Neural progenitor cell (in vitro differentiated cells): ENCODE data around the gene PLEKHA7. TPM values are rescaled to one million over a fixed set of nuclear protein-coding genes. Genes with fewer than 3 reads are reported as not detected.

Experiments
- DNase-seq: peaks from one replicate; pipeline ENCODE4 v3.0.0-alpha.2; 2016; ENCODE audit warnings: low spot score
- H2AFZ ChIP-seq: fragments of 200-600 bp; sonication (generic); replicated peaks from 2 replicates; pipeline ENCODE4 v1.6.1; 2016; ENCODE audit warnings: antibody characterized with exemption
- H3F3A ChIP-seq: fragments of 200-600 bp; sonication (generic); 2 replicates; pipeline ENCODE4 v1.6.1; 2016; ENCODE audit warnings: antibody characterized with exemption, low read depth
- H3K27ac ChIP-seq: fragments of 200-600 bp; sonication (generic); 2 replicates; pipeline ENCODE4 v1.5.1; 2016; ENCODE audit warnings: mild to moderate bottlenecking
- H3K27me3 ChIP-seq: fragments of 200-600 bp; sonication (generic); 2 replicates; pipeline ENCODE4 v1.6.1; 2016; ENCODE audit warnings: mild to moderate bottlenecking, moderate library complexity
- H3K36me3 ChIP-seq: fragments of 200-600 bp; sonication (generic); 2 replicates; pipeline ENCODE4 v1.5.1; 2016
- H3K4me1 ChIP-seq: fragments of 200-600 bp; sonication (generic); 2 replicates; pipeline ENCODE4 v1.6.1; 2016; ENCODE audit warnings: mixed run types
- H3K4me2 ChIP-seq: fragments of 200-600 bp; sonication (generic); 2 replicates; pipeline ENCODE4 v1.6.1; 2016
- H3K4me3 ChIP-seq: fragments of 200-600 bp; sonication (generic); 2 replicates; pipeline ENCODE4 v1.5.1; 2016
- H3K79me2 ChIP-seq: fragments of 200-600 bp; sonication (generic); 2 replicates; pipeline ENCODE4 v1.6.1; 2016; ENCODE audit warnings: low read depth
- H3K9ac ChIP-seq: fragments of 200-600 bp; sonication (generic); 2 replicates; pipeline ENCODE4 v1.6.1; 2016
- H3K9me3 ChIP-seq: fragments of 200-600 bp; sonication (generic); 2 replicates; pipeline ENCODE4 v1.5.1; 2016; ENCODE audit warnings: low read depth
- H4K20me1 ChIP-seq: fragments of 200-600 bp; sonication (generic); 2 replicates; pipeline ENCODE4 v1.6.1; 2016; ENCODE audit warnings: low read depth
- H3K27ac Mint-ChIP-seq: 3 replicates; pipeline ENCODE4 v1.8.0; 2021; ENCODE audit warnings: mixed read lengths
- H3K27me3 Mint-ChIP-seq: 2 replicates; pipeline ENCODE4 v1.8.0; 2022; ENCODE audit warnings: low read depth, mild to moderate bottlenecking, inconsistent platforms, moderate library complexity, mixed read lengths; ENCODE audit not compliant: insufficient read depth
- H3K36me3 Mint-ChIP-seq: 3 replicates; pipeline ENCODE4 v1.8.0; 2021; ENCODE audit warnings: mixed read lengths
- H3K4me1 Mint-ChIP-seq: 3 replicates; pipeline ENCODE4 v1.8.0; 2021; ENCODE audit warnings: mixed read lengths
- H3K4me3 Mint-ChIP-seq: 3 replicates; pipeline ENCODE4 v1.8.0; 2021; ENCODE audit warnings: mild to moderate bottlenecking, moderate library complexity, mixed read lengths
- H3K9me3 Mint-ChIP-seq: 3 replicates; pipeline ENCODE4 v1.8.0; 2020; ENCODE audit warnings: mixed read lengths
- CTCF ChIP-seq: fragments of 200-600 bp; sonication (generic); IDR thresholded peaks from 2 replicates; pipeline ENCODE4 v1.5.1; 2017; ENCODE audit warnings: antibody characterized with exemption, mild to moderate bottlenecking
- EZH2 ChIP-seq: fragments of 200-600 bp; sonication (generic); IDR thresholded peaks from 2 replicates; pipeline ENCODE4 v1.6.1; 2017; ENCODE audit warnings: antibody characterized with exemption, mild to moderate bottlenecking, moderate library complexity
- EZH2phosphoT487 ChIP-seq: fragments of 200-600 bp; sonication (generic); IDR thresholded peaks from 2 replicates; pipeline ENCODE4 v1.6.1; 2017; ENCODE audit warnings: antibody characterized with exemption
- total RNA-seq: library from RNA; depleted of rRNA; stranded (reverse); fragments of >200 nt; gene quantifications from 2 replicates; pipeline ENCODE4 v1.2.3, GENCODE V29; 2015; ENCODE audit warnings: low replicate concordance

PLEKHA7 gene
- total RNA-seq, 1 donor from 2014 or later = 20.3 TPM

GRCh38 chr11:16749666-16750065 lies 264.5 kb downstream of the PLEKHA7 start:
- H3K9ac ChIP-seq = no peak overlapping the region
- Mint-ChIP-seq H3K36me3 (peaks cover 65% of the 10 kb centered on the region), H3K4me1 (peaks cover 5% of the 10 kb centered on the region), H3K27me3 (no peaks in the 10 kb centered on the region), H3K27ac (no peak overlapping the region), H3K4me3 (no peak overlapping the region), H3K9me3 (no peaks in the 10 kb centered on the region)
- no peak for DNase-seq
- no peaks in the 10 kb centered on the region for H3K27me3 ChIP-seq
- no peak for TF ChIP-seq EZH2
- no peaks in the 10 kb centered on the region for H3K4me1 ChIP-seq
- H3K4me3 ChIP-seq = no peak overlapping the region
- H3K27ac ChIP-seq = no peak overlapping the region
- peaks cover 73% of the 10 kb centered on the region for H4K20me1 ChIP-seq
- H3K4me2 ChIP-seq = no peak overlapping the region
- H3K9me3 ChIP-seq = no peaks in the 10 kb centered on the region
- H3K36me3 ChIP-seq = peaks cover 64% of the 10 kb centered on the region
- H2AFZ ChIP-seq = no peak overlapping the region
- H3F3A ChIP-seq = peaks cover 4% of the 10 kb centered on the region
- H3K79me2 ChIP-seq = peaks cover 52% of the 10 kb centered on the region

- Histone ChIP-seq H4K20me1 (peaks cover 77% of the 10 kb centered on the region), H3K27ac (no peak overlapping the region), H3K79me2 (peaks cover 57% of the 10 kb centered on the region), H3K27me3 (no peaks in the 10 kb centered on the region), H3K4me3 (no peak overlapping the region), H3K36me3 (peaks cover 60% of the 10 kb centered on the region), H2AFZ (no peak overlapping the region), H3K4me1 (peaks cover 2% of the 10 kb centered on the region), H3K4me2 (no peak overlapping the region), H3K9ac (no peak overlapping the region), H3K9me3 (no peaks in the 10 kb centered on the region), H3F3A (peaks cover 2% of the 10 kb centered on the region)
- no peaks in the 10 kb centered on the region for H3K27me3 Mint-ChIP-seq
- H3K4me3 Mint-ChIP-seq = no peak overlapping the region
- peaks cover 5% of the 10 kb centered on the region for H3K4me1 Mint-ChIP-seq
- TF ChIP-seq EZH2phosphoT487 = no peak
- TF ChIP-seq EZH2 = no peak
- no peak for TF ChIP-seq CTCF
- H3K36me3 Mint-ChIP-seq = peaks cover 68% of the 10 kb centered on the region
- no peak overlapping the region for H3K27ac Mint-ChIP-seq
- H3K9me3 Mint-ChIP-seq = no peaks in the 10 kb centered on the region
- DNase-seq = no peak
These were observed 265.1 kb downstream of the PLEKHA7 start for GRCh38 chr11:16749092-16749491.

GRCh38 chr11:16745950-16746605 lies 268.1 kb downstream of the PLEKHA7 start:
- H3K36me3 Mint-ChIP-seq = peaks cover 71% of the 10 kb centered on the region
- H3K4me3 Mint-ChIP-seq = no peak overlapping the region
- H3K4me2 ChIP-seq = no peak overlapping the region
- no peaks in the 10 kb centered on the region for H3K9me3 ChIP-seq
- H3K4me1 ChIP-seq = peaks cover 6% of the 10 kb centered on the region
- TF ChIP-seq EZH2 (no peak), CTCF (no peak), EZH2phosphoT487 (no peak)
- no peak for DNase-seq
- H3K27ac Mint-ChIP-seq = no peak overlapping the region
- H3K27ac ChIP-seq = no peak overlapping the region
- peaks cover 2% of the 10 kb centered on the region for H3K27me3 Mint-ChIP-seq
- H3K4me1 Mint-ChIP-seq = peaks cover 12% of the 10 kb centered on the region
- no peaks in the 10 kb centered on the region for H3F3A ChIP-seq
- H3K9me3 Mint-ChIP-seq = peaks cover 11% of the 10 kb centered on the region
- H3K4me3 ChIP-seq = no peak overlapping the region
- H3K9ac ChIP-seq = no peak overlapping the region
- peaks cover 88% of the 10 kb centered on the region for H4K20me1 ChIP-seq
- peaks cover 88% of the 10 kb centered on the region for H3K79me2 ChIP-seq
- peaks cover 46% of the 10 kb centered on the region for H3K36me3 ChIP-seq
- H3K27me3 ChIP-seq = no peaks in the 10 kb centered on the region
- no peak overlapping the region for H2AFZ ChIP-seq

GRCh38 chr11:16744128-16744725 lies 270.0 kb downstream of the PLEKHA7 start:
- Histone ChIP-seq H3K9ac (no peak overlapping the region), H3K36me3 (peaks cover 43% of the 10 kb centered on the region), H4K20me1 (peaks cover 83% of the 10 kb centered on the region), H3F3A (no peaks in the 10 kb centered on the region), H2AFZ (no peak overlapping the region), H3K79me2 (peaks cover 98% of the 10 kb centered on the region), H3K27ac (peak overlapping the region; percentile 4), H3K4me2 (peak overlapping the region; percentile 23), H3K4me3 (no peak overlapping the region), H3K27me3 (no peaks in the 10 kb centered on the region), H3K4me1 (peaks cover 10% of the 10 kb centered on the region), H3K9me3 (no peaks in the 10 kb centered on the region)
- Mint-ChIP-seq H3K9me3 (peaks cover 11% of the 10 kb centered on the region), H3K36me3 (peaks cover 55% of the 10 kb centered on the region), H3K4me1 (peaks cover 12% of the 10 kb centered on the region), H3K4me3 (no peak overlapping the region), H3K27me3 (peaks cover 2% of the 10 kb centered on the region), H3K27ac (no peak overlapping the region)
- peak; percentile 19 for DNase-seq
- no peak for TF ChIP-seq EZH2
